Measurements from ENCODE around the gene TUBB2B. TPM values are rescaled to one million over a fixed set of nuclear protein-coding genes. Genes with fewer than 3 reads are reported as not detected.

The TUBB2B gene
- total RNA-seq, 2 experiments from 2014 or later: 0.29 TPM; not detected in 1

- no peaks in the 10 kb centered on the region for H3K36me3 Mint-ChIP-seq
- intact Hi-C loops (cut with micrococcal nuclease): no loop called here
- no peak for DNase-seq
- no peak overlapping the region for H3K27ac Mint-ChIP-seq
- no peak overlapping the region for H3K4me3 Mint-ChIP-seq
- POLR2A ChIA-PET: no interaction called here
- CTCF ChIA-PET: interaction anchor here (1.0 to 2.0 kb wide), 5 partner anchors 9 to 73 kb away, joined by 3 to 9 read pairs (median 4); partner anchors contain the start of gene TUBB2A
- H3K9me3 Mint-ChIP-seq: no peaks in the 10 kb centered on the region
- peaks cover 44% of the 10 kb centered on the region for H3K4me1 Mint-ChIP-seq (ENCODE audit: low read depth)
- peaks cover 77% of the 10 kb centered on the region for H3K27me3 Mint-ChIP-seq
Measured at GRCh38 chr6:3230256-3230882, 2.9 kb upstream of the TUBB2B start.

GRCh38 chr6:3229566-3230178 is 2.2 kb upstream of the TUBB2B start:
- POLR2A ChIA-PET: no interaction called here

GRCh38 chr6:3228771-3229565 is 1.5 kb upstream of the TUBB2B start:
- CTCF ChIA-PET: interaction anchor here (0.6 to 2.0 kb wide), 4 partner anchors 11 to 102 kb away, joined by 3 to 9 read pairs (median 4); no protein-coding TSS in a partner anchor
- DNase-seq: peak; percentile 61
- peaks cover 44% of the 10 kb centered on the region for H3K4me1 Mint-ChIP-seq (ENCODE audit: low read depth)

More at GRCh38 chr6:3229566-3230178, 2.2 kb upstream of the TUBB2B start:
- intact Hi-C loops (cut with micrococcal nuclease): loop anchor here (2.0 kb wide), 2 partner anchors 21 to 67 kb away; no protein-coding TSS in a partner anchor
- Mint-ChIP-seq H3K4me1 (ENCODE audit: low read depth) (peaks cover 44% of the 10 kb centered on the region), H3K27me3 (peaks cover 76% of the 10 kb centered on the region), H3K4me3 (peak overlapping the region; percentile 34), H3K27ac (no peak overlapping the region), H3K36me3 (no peaks in the 10 kb centered on the region), H3K9me3 (no peaks in the 10 kb centered on the region)
- CTCF ChIA-PET: interaction anchor here (0.7 to 2.0 kb wide), 3 partner anchors 10 to 67 kb away, joined by 3 to 9 read pairs (median 4); no protein-coding TSS in a partner anchor
- peak; percentile 57 for DNase-seq

GRCh38 chr6:3228046-3228671 is 706 bp upstream of the TUBB2B start:
- peaks cover 70% of the 10 kb centered on the region for H3K27me3 Mint-ChIP-seq
- peaks cover 44% of the 10 kb centered on the region for H3K4me1 Mint-ChIP-seq (ENCODE audit: low read depth)
- DNase-seq: peak; percentile 50
- ChIA-PET POLR2A (no interaction called here), CTCF (no interaction called here)
- no peaks in the 10 kb centered on the region for H3K36me3 Mint-ChIP-seq
- no peak overlapping the region for H3K27ac Mint-ChIP-seq
- peak overlapping the region; percentile 54 for H3K4me3 Mint-ChIP-seq
- intact Hi-C loops (cut with micrococcal nuclease): loop anchor here (2.0 kb wide), 2 partner anchors 23 to 65 kb away; no protein-coding TSS in a partner anchor
- no peaks in the 10 kb centered on the region for H3K9me3 Mint-ChIP-seq

More at GRCh38 chr6:3228771-3229565, 1.5 kb upstream of the TUBB2B start:
- POLR2A ChIA-PET: no interaction called here
- Mint-ChIP-seq H3K36me3 (no peaks in the 10 kb centered on the region), H3K4me3 (peak overlapping the region; percentile 63), H3K27ac (peak overlapping the region; percentile 21), H3K27me3 (peaks cover 73% of the 10 kb centered on the region), H3K9me3 (no peaks in the 10 kb centered on the region)
- intact Hi-C loops (cut with micrococcal nuclease): loop anchor here (2.0 kb wide), 2 partner anchors 22 to 66 kb away; no protein-coding TSS in a partner anchor

GRCh38 chr6:3226481-3227362 is 731 bp downstream of the TUBB2B start:
- Mint-ChIP-seq H3K4me1 (ENCODE audit: low read depth) (peaks cover 41% of the 10 kb centered on the region), H3K9me3 (peaks cover 5% of the 10 kb centered on the region), H3K4me3 (peak overlapping the region; percentile 65), H3K27me3 (peaks cover 57% of the 10 kb centered on the region), H3K27ac (no peak overlapping the region), H3K36me3 (no peaks in the 10 kb centered on the region)
- ChIA-PET POLR2A (no interaction called here), CTCF (interaction anchor here (1.7 kb wide), 1 partner anchor 25 kb away, joined by 5 read pairs; no protein-coding TSS in a partner anchor)
- DNase-seq: peak; percentile 32
- intact Hi-C loops (cut with micrococcal nuclease): no loop called here

- no peaks in the 10 kb centered on the region for H3K36me3 Mint-ChIP-seq
- no peak overlapping the region for H3K4me3 Mint-ChIP-seq
- POLR2A ChIA-PET: no interaction called here
- peaks cover 50% of the 10 kb centered on the region for H3K27me3 Mint-ChIP-seq
- DNase-seq: no peak
- H3K9me3 Mint-ChIP-seq: peaks cover 5% of the 10 kb centered on the region
- CTCF ChIA-PET: interaction anchor here (1.7 kb wide), 1 partner anchor 25 kb away, joined by 5 read pairs; no protein-coding TSS in a partner anchor
- H3K27ac Mint-ChIP-seq: no peak overlapping the region
- peaks cover 35% of the 10 kb centered on the region for H3K4me1 Mint-ChIP-seq (ENCODE audit: low read depth)
- intact Hi-C loops (cut with micrococcal nuclease): no loop called here
Measured at GRCh38 chr6:3226042-3226441, 1.4 kb downstream of the TUBB2B start.

- Mint-ChIP-seq H3K27me3 (peaks cover 41% of the 10 kb centered on the region), H3K4me1 (ENCODE audit: low read depth) (peaks cover 8% of the 10 kb centered on the region), H3K9me3 (peaks cover 5% of the 10 kb centered on the region), H3K27ac (no peak overlapping the region), H3K4me3 (no peak overlapping the region), H3K36me3 (no peaks in the 10 kb centered on the region)
- no peak for DNase-seq
- CTCF ChIA-PET: interaction anchor here (2.2 kb wide), 1 partner anchor 29 kb away, joined by 6 read pairs; no protein-coding TSS in a partner anchor
- intact Hi-C loops (cut with micrococcal nuclease): no loop called here
- POLR2A ChIA-PET: no interaction called here
Measured at GRCh38 chr6:3222506-3223038, 4.9 kb downstream of the TUBB2B start.

- ChIA-PET POLR2A (no interaction called here), CTCF (interaction anchor here (2.3 kb wide), 1 partner anchor 30 kb away, joined by 5 read pairs; no protein-coding TSS in a partner anchor)
- H3K4me3 Mint-ChIP-seq: no peak overlapping the region
- no peaks in the 10 kb centered on the region for H3K36me3 Mint-ChIP-seq
- H3K27ac Mint-ChIP-seq: no peak overlapping the region
- peaks cover 35% of the 10 kb centered on the region for H3K27me3 Mint-ChIP-seq
- peaks cover 5% of the 10 kb centered on the region for H3K9me3 Mint-ChIP-seq
- peaks cover 2% of the 10 kb centered on the region for H3K4me1 Mint-ChIP-seq (ENCODE audit: low read depth)
- no peak for DNase-seq
- intact Hi-C loops (cut with micrococcal nuclease): no loop called here
Measured at GRCh38 chr6:3221578-3221977, 5.9 kb downstream of the TUBB2B start.

- no peaks in the 10 kb centered on the region for H3K36me3 Mint-ChIP-seq
- no peak for DNase-seq
- ChIA-PET CTCF (interaction anchor here (0.7 to 2.3 kb wide), 2 partner anchors 31 to 42 kb away, joined by 3 to 5 read pairs; no protein-coding TSS in a partner anchor), POLR2A (no interaction called here)
- H3K27me3 Mint-ChIP-seq: peaks cover 34% of the 10 kb centered on the region
- H3K4me1 Mint-ChIP-seq (ENCODE audit: low read depth): no peaks in the 10 kb centered on the region
- H3K4me3 Mint-ChIP-seq: no peak overlapping the region
- no peak overlapping the region for H3K27ac Mint-ChIP-seq
- H3K9me3 Mint-ChIP-seq: peaks cover 5% of the 10 kb centered on the region
- intact Hi-C loops (cut with micrococcal nuclease): no loop called here
Measured at GRCh38 chr6:3220366-3220765, 7.1 kb downstream of the TUBB2B start.

GRCh38 chr6:3218266-3218665 is 9.2 kb downstream of the TUBB2B start:
- Mint-ChIP-seq H3K4me1 (ENCODE audit: low read depth) (no peaks in the 10 kb centered on the region), H3K27me3 (peaks cover 27% of the 10 kb centered on the region), H3K9me3 (peaks cover 5% of the 10 kb centered on the region), H3K4me3 (no peak overlapping the region), H3K27ac (no peak overlapping the region), H3K36me3 (no peaks in the 10 kb centered on the region)
- ChIA-PET POLR2A (no interaction called here), CTCF (no interaction called here)
- DNase-seq: no peak
- intact Hi-C loops (cut with micrococcal nuclease): no loop called here

- ChIA-PET CTCF (interaction anchor here (1.4 kb wide), 1 partner anchor 34 kb away, joined by 5 read pairs; no protein-coding TSS in a partner anchor), POLR2A (no interaction called here)
- Mint-ChIP-seq H3K9me3 (peaks cover 5% of the 10 kb centered on the region), H3K4me3 (no peak overlapping the region), H3K4me1 (ENCODE audit: low read depth) (no peaks in the 10 kb centered on the region), H3K27me3 (peaks cover 32% of the 10 kb centered on the region), H3K27ac (no peak overlapping the region), H3K36me3 (no peaks in the 10 kb centered on the region)
- intact Hi-C loops (cut with micrococcal nuclease): no loop called here
- DNase-seq: no peak
Measured at GRCh38 chr6:3217286-3217685, 10.2 kb downstream of the TUBB2B start.
